MM.1S (cell line): Measurements from ENCODE around the gene TMCO4.

Experiments used
- EZH2 ChIP-seq: fragments of 300-600 bp; sonication (generic); optimal IDR thresholded peaks from 2 replicates; pipeline ENCODE3; 2017; ENCODE audit warnings: low read depth, mild to moderate bottlenecking, antibody characterized with exemption, low read length, mixed read lengths
- EZH2phosphoT487 ChIP-seq: fragments of 300-600 bp; sonication (generic); IDR thresholded peaks from 2 replicates; pipeline ENCODE4 v1.6.1; 2018; ENCODE audit warnings: antibody characterized with exemption, low read length
- TF ChIP-seq, protein P1 (sequence below): fragments of 300-600 bp; sonication (generic); IDR thresholded peaks from 2 replicates; pipeline ENCODE4 v1.5.1; 2016; ENCODE audit warnings: antibody characterized with exemption, low read length, mixed read lengths

GRCh38 chr1:19809044-19809750 lies 9.5 kb upstream of the TMCO4 start:
- TF ChIP-seq, protein P1, sequence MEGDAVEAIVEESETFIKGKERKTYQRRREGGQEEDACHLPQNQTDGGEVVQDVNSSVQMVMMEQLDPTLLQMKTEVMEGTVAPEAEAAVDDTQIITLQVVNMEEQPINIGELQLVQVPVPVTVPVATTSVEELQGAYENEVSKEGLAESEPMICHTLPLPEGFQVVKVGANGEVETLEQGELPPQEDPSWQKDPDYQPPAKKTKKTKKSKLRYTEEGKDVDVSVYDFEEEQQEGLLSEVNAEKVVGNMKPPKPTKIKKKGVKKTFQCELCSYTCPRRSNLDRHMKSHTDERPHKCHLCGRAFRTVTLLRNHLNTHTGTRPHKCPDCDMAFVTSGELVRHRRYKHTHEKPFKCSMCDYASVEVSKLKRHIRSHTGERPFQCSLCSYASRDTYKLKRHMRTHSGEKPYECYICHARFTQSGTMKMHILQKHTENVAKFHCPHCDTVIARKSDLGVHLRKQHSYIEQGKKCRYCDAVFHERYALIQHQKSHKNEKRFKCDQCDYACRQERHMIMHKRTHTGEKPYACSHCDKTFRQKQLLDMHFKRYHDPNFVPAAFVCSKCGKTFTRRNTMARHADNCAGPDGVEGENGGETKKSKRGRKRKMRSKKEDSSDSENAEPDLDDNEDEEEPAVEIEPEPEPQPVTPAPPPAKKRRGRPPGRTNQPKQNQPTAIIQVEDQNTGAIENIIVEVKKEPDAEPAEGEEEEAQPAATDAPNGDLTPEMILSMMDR = no peak
- TF ChIP-seq EZH2 (no peak), EZH2phosphoT487 (no peak)
